Measurements from ENCODE around the gene WRNIP1. TPM values are rescaled to one million over a fixed set of nuclear protein-coding genes. Genes with fewer than 3 reads are reported as not detected.

The WRNIP1 gene
- total and polyA plus RNA-seq, 2 of the 4 experiments (the other 2 are of a cell fraction): 43.7 to 47.1 TPM

GRCh38 chr6:2830183-2830582, 65.0 kb downstream of the WRNIP1 start:
- Histone ChIP-seq H4K8ac (ENCODE audit: low read depth in 2 of 2, low read length in 2 of 2) (no peak overlapping the region), H3K79me1 (ENCODE audit: low read depth in 1 of 2, low read length in 2 of 2) (peaks cover 0 to 5% of the 10 kb centered on the region in 2 experiments; a peak in 1 of 4 replicates), H3K9ac (ENCODE audit: low read depth, low read length) (no peak overlapping the region), H2AK5ac (ENCODE audit: low read depth, low read length) (no peak overlapping the region), H4K20me1 (ENCODE audit: insufficient read depth, low read length) (no peaks in the 10 kb centered on the region), H3K23ac (ENCODE audit: low read depth, low read length) (no peak overlapping the region), H3K4me2 (ENCODE audit: low read depth, low read length) (no peak overlapping the region), H3K27me3 (ENCODE audit: control insufficient read depth, insufficient read depth, low read length) (no peaks in the 10 kb centered on the region), H3K18ac (ENCODE audit: low read depth, low read length) (no peak overlapping the region), H3K27ac (ENCODE audit: insufficient read depth, low read length) (no peak overlapping the region), H2BK20ac (ENCODE audit: low read depth, low read length) (no peak overlapping the region), H2AFZ (replicated peaks; ENCODE audit: low read length, poor library complexity) (no peak overlapping the region), H4K91ac (ENCODE audit: insufficient read depth, low read depth, low read length) (no peak overlapping the region), H3K36me3 (ENCODE audit: control insufficient read depth, insufficient read depth, low read length) (peaks cover 3% of the 10 kb centered on the region), H3K56ac (ENCODE audit: extremely low read depth, insufficient read depth, low read length) (no peak overlapping the region), H2BK5ac (ENCODE audit: low read depth, low read length, poor library complexity, severe bottlenecking) (no peak overlapping the region), H3K4me1 (ENCODE audit: control insufficient read depth, insufficient read depth, low read length) (no peaks in the 10 kb centered on the region), H3K14ac (replicated peaks; ENCODE audit: low read depth, low read length) (no peak overlapping the region), H4K5ac (ENCODE audit: low read depth, low read length) (no peak overlapping the region), H3K9me3 (ENCODE audit: control insufficient read depth, insufficient read depth, low read length) (no peaks in the 10 kb centered on the region), H2BK120ac (ENCODE audit: low read depth, low read length) (no peak overlapping the region), H3K4me3 (ENCODE audit: insufficient read depth, low read depth, low read length) (no peak overlapping the region), H2BK15ac (ENCODE audit: low read depth, low read length) (no peak overlapping the region), H3K9me1 (ENCODE audit: insufficient read depth, low read length) (no peaks in the 10 kb centered on the region), H3K4ac (ENCODE audit: low read depth, low read length) (no peak overlapping the region), H2AK9ac (replicated peaks; ENCODE audit: low read depth, low read length, poor library complexity) (no peak overlapping the region)
- TF ChIP-seq RAD21 (IDR thresholded peaks at IDR 0.05; ENCODE audit: low read length): no peak
- TF ChIP-seq USF2 (IDR thresholded peaks at IDR 0.05; ENCODE audit: low read depth, low read length): no peak
- TF ChIP-seq BHLHE40 (IDR thresholded peaks at IDR 0.05; ENCODE audit: low read depth, low read length): no peak
- no peak for TF ChIP-seq SMC3 (IDR thresholded peaks at IDR 0.05; ENCODE audit: low read depth, low read length)
- TF ChIP-seq FOS (IDR thresholded peaks at IDR 0.05; ENCODE audit: low read depth, low read length): no peak
- TF ChIP-seq NFE2L2 (IDR thresholded peaks at IDR 0.05; ENCODE audit: low read depth, low read length): no peak
- no peak for TF ChIP-seq RCOR1 (IDR thresholded peaks at IDR 0.05; ENCODE audit: insufficient replicate concordance, low read length)
- TF ChIP-seq MAFK (IDR thresholded peaks at IDR 0.05; ENCODE audit: low read depth, low read length): no peak
- no peak for TF ChIP-seq RFX5 (IDR thresholded peaks at IDR 0.05; ENCODE audit: low read depth, low read length)
- no peak for TF ChIP-seq CTCF (conservative IDR thresholded peaks at IDR 0.05; ENCODE audit: low read depth, low read length)
- no peak for TF ChIP-seq MXI1 (IDR thresholded peaks at IDR 0.05; ENCODE audit: borderline replicate concordance, low read depth, low read length)
- WGBS, 2 experiments (ENCODE audit: extremely low coverage in 2 of 2, insufficient read length in 1 of 2): no CpG with 5 or more reads among the region's 3 CpGs
- DNase-seq (no peak), ATAC-seq (ENCODE audit: low read depth) (no peak)
- CTCF ChIA-PET: no interaction called here
- dilution Hi-C loops (cut with HindIII; ENCODE audit: low sequenced_read_pairs, unreplicated experiment): no loop called here
- no TSS peak for BruUV-seq (replicated peaks)
- in situ Hi-C loops (cut with MboI; ENCODE audit: low sequenced_read_pairs): no loop called here
- POLR2A ChIA-PET (ENCODE audit: unreplicated experiment): no interaction called here
- intact Hi-C loops (cut with micrococcal nuclease): no loop called here

Measured in IMR-90 (cell line).